ENCODE data around the gene IWS1.
"Not testable (repeated sequence)": the region's sequence is repeated elsewhere in the genome, so short reads cannot be mapped to it uniquely, and the experiment has no call there.

IWS1 gene

DNA sequence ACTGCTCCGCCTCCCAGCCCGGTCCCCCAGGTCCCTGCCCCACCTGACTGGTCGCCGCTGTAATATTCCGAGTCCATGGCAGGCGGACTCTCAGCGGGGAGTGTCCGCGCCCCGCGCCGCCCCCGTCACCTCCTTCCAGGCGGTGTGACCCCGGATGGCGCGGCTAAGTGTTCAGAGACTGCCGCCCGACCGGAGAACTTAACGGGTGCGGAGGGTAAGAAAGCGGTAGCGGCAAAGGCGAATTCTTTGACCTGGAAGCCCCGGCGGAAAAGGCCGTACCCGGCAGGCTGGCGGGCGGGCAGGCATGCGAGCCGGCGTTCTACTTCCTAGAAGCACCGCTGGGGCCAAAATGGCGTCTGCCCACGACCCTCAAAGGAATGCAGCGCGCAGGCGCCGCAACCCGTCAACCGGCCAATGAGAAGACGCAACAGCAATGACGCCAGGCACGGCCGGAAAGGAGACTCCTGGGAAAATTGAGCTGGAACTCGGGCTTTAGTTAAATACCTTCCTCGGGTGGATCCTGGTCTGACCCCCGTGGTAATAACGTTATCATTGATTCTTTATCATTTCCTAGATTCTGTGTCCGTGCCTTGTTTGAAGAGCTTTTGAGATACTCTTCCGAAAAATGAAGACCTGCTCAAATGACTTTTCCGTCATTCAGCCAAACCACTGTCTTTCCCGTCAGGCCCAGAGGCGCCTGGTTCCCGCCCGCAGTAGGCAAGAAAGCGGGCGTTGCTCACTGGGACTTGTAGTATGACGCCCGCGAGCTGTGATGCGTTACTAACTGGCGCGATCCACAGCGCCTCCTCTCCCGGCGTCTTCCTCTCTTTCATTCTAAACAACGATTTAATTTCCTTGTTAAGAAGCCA, at the start of gene IWS1:
IWS1 (minus strand) TSS at position 358 of the 869 bp plus-strand sequence; CDS start at position 77, 281 bp downstream.
- DNase-seq, result peak; percentile 99

GRCh38 chr2:127575941-127576432, 49.7 kb upstream of the IWS1 start:
- DNase-seq, result no peak

- DNase-seq, result no peak
Observed at GRCh38 chr2:127575185-127575765, 49.0 kb upstream of the IWS1 start.

- DNase-seq, result no peak
Observed at GRCh38 chr2:127574656-127575055, 48.4 kb upstream of the IWS1 start.

GRCh38 chr2:127573771-127574170, 47.5 kb upstream of the IWS1 start:
- no peak for DNase-seq

- DNase-seq, result no peak
Observed at GRCh38 chr2:127573298-127573697, 47.0 kb upstream of the IWS1 start.

DNA sequence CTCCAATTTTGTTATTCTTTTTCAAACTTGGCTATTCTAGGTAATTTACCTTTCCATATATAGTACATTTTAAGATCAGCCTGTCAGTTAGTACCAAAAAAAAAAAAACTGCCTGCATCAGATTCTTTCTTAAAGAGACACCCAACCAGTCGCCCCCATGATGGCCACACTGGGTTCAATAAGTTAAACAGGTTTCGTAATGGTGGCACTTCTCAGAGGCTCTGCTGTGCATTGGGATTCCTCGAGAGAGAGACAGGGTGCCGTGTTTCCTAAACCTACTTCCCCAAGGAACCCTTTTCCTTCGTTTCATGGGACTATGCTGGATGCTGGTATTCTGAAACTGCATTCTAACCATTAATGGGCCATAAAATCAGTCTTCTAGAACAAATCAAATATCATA, 46.6 kb upstream of the IWS1 start:
- DNase-seq, result no peak

DNA sequence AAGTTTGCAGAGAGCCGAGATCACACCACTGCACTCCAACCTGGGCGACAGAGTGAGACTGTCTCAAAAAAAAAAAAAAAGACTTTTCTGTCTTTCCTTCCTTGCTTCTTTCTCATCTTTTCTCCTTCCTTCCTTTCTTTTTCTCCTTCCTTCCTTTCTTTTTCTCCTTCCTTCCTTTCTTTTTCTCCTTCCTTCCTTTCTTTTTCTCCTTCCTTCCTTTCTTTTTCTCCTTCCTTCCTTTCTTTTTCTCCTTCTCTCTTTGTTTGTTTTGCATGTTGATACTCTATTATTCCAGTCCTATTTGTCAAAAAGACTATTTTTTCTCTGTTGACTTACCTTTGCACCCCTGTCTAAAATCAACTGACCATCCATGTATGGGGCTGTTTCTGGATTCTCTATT, 46.1 kb upstream of the IWS1 start:
- DNase-seq, result not testable (repeated sequence)

GRCh38 chr2:127570282-127571250, 44.3 kb upstream of the IWS1 start:
- no peak for DNase-seq

DNA sequence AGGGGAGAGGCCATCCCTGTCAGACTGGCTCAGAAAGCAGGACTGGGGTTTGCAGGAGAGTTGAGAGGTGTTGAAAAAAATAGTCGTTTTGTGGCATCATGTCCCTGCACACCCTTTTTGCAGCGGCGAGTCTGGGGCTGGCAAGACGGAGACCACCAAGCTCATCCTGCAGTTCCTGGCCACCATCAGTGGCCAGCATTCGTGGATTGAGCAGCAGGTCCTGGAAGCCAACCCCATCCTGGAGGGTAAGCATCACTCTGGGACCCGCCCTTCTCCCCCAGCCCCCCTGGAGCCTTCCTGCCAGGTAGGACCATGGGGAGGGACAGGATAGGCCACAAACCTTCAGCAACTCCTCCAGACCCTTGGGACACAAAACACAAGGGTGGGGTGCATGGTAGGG, 43.4 kb upstream of the IWS1 start:
- DNase-seq, result no peak

GRCh38 chr2:127568128-127568527, 41.8 kb upstream of the IWS1 start:
- no peak for DNase-seq

GRCh38 chr2:127567351-127567854, 41.1 kb upstream of the IWS1 start:
- DNase-seq, result no peak

DNA sequence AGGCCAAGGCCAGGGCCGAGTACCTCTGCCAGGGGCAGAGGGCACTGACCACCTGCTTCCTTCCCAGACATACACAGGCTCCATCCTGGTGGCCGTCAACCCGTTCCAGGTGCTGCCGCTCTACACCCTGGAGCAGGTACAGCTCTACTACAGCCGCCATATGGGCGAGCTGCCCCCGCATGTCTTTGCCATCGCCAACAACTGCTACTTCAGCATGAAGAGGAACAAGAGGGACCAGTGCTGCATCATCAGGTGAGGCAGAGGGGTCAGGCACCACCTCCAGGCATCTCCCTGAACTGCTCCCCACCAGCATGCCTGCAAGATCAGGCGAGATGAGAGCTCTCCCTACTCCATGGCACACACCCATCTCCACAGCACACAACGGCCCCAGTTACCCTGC, 40.3 kb upstream of the IWS1 start:
- no peak for DNase-seq

DNA sequence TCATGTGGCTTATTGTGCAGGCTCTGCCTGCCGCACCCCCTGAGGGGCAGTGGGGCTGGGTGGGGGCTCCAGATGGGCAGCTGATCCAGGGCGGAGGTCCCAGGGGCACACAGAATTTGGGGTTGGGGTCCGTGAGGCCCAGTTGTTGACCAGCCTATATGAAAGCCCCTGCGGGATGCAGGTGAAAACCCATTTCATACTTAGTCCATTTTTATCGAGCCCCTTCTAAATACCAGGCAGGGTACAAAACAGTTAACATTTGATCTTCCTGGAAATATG, 39.8 kb upstream of the IWS1 start:
- DNase-seq, result no peak

GRCh38 chr2:127565261-127566138, 39.2 kb upstream of the IWS1 start:
- no peak for DNase-seq

- DNase-seq, result no peak
Observed at GRCh38 chr2:127564429-127565260, 38.4 kb upstream of the IWS1 start.

DNA sequence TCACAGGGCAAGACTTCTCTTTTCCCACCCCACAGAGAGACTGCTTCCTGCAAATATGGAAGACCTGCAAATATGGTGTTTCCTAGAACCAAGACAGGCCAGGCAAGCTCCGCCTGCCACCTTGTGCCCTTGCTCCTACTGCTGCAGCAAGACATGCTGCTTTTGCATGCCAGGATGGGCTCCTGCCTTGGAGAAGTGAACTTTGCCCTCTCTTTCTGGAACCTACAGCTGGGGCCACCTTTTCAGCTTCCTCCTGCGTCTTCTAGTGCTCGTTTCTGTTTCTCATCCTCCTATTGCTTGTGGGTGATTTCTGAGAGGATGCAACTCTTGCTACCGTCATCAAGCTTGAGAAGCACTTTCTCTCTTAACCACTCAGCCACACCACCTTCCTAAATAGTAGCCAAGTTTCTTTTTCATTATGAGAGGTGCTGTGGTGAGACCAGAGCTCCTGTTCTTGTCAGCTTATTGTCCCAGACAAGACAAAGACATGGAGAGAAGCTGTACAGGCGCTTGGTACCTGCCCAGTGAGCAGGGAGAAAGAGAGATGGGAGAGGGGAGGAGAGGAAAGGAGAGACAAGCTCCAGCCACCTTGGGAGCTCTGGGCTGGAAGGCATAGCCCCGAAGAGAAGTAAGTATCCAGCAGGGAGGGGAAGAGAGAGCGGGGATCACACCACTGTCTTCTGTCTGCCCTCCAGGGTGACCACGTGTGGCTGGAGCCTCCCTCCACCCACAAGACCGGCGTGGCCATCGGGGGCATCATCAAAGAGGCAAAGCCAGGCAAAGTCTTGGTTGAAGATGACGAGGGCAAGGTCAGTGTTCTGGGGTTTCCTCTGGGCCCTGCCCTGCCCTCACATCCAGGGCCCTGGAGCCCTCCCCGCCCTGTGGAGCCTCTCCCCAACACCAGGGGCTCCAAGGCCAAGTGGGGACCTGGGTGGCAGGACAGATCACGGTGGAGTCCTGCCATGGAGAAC, 37.5 kb upstream of the IWS1 start:
- DNase-seq, result peak; percentile 90

GRCh38 chr2:127562936-127563335, 36.6 kb upstream of the IWS1 start:
- DNase-seq, result peak; percentile 87

DNA sequence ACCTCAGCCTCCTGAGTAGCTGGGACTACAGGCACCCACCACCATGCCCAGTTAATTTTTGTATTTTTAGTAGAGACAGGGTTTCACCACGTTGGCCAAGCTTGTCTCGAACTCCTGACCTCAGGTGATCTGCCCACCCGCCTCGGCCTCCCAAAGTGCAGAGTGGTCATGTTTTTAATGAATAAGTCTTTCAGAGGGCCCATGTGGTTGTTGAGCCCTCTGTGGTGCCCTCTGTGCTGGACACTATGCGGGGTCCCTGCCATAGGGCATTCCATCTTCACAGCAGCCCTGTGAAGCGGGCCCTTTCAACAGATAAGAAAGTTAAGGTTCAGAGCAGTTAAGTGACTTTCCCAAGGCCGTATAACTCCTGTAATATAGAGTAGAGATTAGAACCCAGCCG, 35.1 kb upstream of the IWS1 start:
- DNase-seq, result no peak

GRCh38 chr2:127560931-127561280, 34.6 kb upstream of the IWS1 start:
- DNase-seq, result peak; percentile 29

Measured in suppressor macrophage treated with lipopolysaccharide for 4 hours (primary cell).